H1 (cell line): Measurements from ENCODE around the gene CELF2. TPM values are rescaled to one million over a fixed set of nuclear protein-coding genes. Genes with fewer than 3 reads are reported as not detected.

Source experiments
- CEBPB ChIP-seq: IDR thresholded peaks from 2 replicates; pipeline ENCODE4 v1.6.1; 2012; ENCODE audit warnings: low read depth, low read length
- CREB1 ChIP-seq: IDR thresholded peaks from 2 replicates; pipeline ENCODE4 v1.6.1; 2012; ENCODE audit warnings: inconsistent platforms
- EGR1 ChIP-seq: IDR thresholded peaks from 2 replicates; pipeline ENCODE4 v1.6.1; 2011; ENCODE audit warnings: low read depth, low read length, borderline replicate concordance
- HDAC6 ChIP-seq: IDR thresholded peaks from one replicate; pipeline ENCODE4 v1.7.1; 2012; ENCODE audit warnings: low read depth, mild to moderate bottlenecking, inconsistent platforms, low read length, moderate library complexity
- POLR2A ChIP-seq, 2 experiments: IDR thresholded peaks; 1 replicate in 1 of 2; 2 replicates in 1 of 2; pipeline ENCODE4 v1.6.1; 2011; ENCODE audit warnings: low read depth in 2 of 2, low read length in 2 of 2, mild to moderate bottlenecking in 2 of 2; ENCODE audit errors: control extremely low read depth in 1 of 2
- SP4 ChIP-seq: IDR thresholded peaks from 2 replicates; pipeline ENCODE4 v1.6.1; 2012; ENCODE audit warnings: low read length, inconsistent platforms
- TAF1 ChIP-seq: IDR thresholded peaks from 2 replicates; pipeline ENCODE4 v1.6.1; 2011; ENCODE audit warnings: mild to moderate bottlenecking, low read depth, low read length
- polyA plus RNA-seq, 7 experiments: library from polyadenylated mRNA; depleted of rRNA in 3 of 7; stranded (reverse) in 5 of 7; unstranded in 2 of 7; fragments of >200 nt in 5 of 7; fragments of 200-250 nt in 2 of 7; gene quantifications; 1 replicate in 5 of 7; 2 replicates in 1 of 7; 4 replicates in 1 of 7; pipeline versions ENCODE4 v1.2.1 to v1.2.3, GENCODE V29; 2011 to 2013; ENCODE audit warnings: missing spikeins in 2 of 7, mixed read lengths in 2 of 7
- total RNA-seq: library from RNA; stranded (reverse); fragmentation: NEBNext Ultra II Directional; extraction: Animal tissue kit (Norgen Biotek cat#: 25700); gene quantifications from 2 replicates; pipeline ENCODE4 v1.2.1, GENCODE V29; 2021
- TF ChIP-seq, protein P1 (sequence below): fragments of 300-600 bp; sonication (generic); IDR thresholded peaks from 2 replicates; pipeline ENCODE4 v1.7.1; 2012; ENCODE audit warnings: low read length, moderate library complexity, mild to moderate bottlenecking, inconsistent platforms; ENCODE audit not compliant: insufficient replicate concordance
- TF ChIP-seq, protein P2 (sequence below), 3 experiments: IDR thresholded peaks; 1 replicate in 2 of 3; 2 replicates in 1 of 3; pipeline versions ENCODE4 v1.5.1 to v1.6.1; 2011; ENCODE audit warnings: low read length in 3 of 3, mild to moderate bottlenecking in 3 of 3, inconsistent platforms in 2 of 3, low read depth in 1 of 3, moderate library complexity in 1 of 3; ENCODE audit not compliant: insufficient read depth in 1 of 3; ENCODE audit errors: control extremely low read depth in 1 of 3
- TF ChIP-seq, protein P3 (sequence below): IDR thresholded peaks from 2 replicates; pipeline ENCODE4 v1.6.1; 2012; ENCODE audit warnings: inconsistent platforms

CELF2 gene
- total and polyA plus RNA-seq, 2 of the 8 experiments (the other 6 are each of a cell fraction or from before 2014, with no cell fraction given) = 18.3 to 22.7 TPM

DNA sequence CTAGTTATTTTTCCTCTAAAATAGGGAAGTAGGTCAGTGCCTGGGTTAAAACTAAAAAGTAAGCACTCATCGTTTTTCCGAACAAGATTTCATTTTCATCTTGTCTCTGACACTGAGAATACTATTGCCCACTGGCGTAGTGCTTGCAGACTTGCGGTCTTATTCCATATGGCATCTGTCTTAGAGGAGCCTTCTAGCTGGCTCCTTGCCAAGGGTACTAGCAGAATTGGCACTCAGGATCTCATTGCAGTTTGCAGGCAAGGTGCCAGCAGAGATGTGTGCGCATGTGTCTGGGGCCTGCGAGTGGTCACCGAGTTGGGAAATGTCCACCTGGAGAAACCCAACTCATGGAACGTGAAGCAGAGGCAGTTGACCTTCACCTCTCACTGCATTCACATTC, 143.4 kb downstream of the CELF2 start (continued):
- TF ChIP-seq, protein P1, sequence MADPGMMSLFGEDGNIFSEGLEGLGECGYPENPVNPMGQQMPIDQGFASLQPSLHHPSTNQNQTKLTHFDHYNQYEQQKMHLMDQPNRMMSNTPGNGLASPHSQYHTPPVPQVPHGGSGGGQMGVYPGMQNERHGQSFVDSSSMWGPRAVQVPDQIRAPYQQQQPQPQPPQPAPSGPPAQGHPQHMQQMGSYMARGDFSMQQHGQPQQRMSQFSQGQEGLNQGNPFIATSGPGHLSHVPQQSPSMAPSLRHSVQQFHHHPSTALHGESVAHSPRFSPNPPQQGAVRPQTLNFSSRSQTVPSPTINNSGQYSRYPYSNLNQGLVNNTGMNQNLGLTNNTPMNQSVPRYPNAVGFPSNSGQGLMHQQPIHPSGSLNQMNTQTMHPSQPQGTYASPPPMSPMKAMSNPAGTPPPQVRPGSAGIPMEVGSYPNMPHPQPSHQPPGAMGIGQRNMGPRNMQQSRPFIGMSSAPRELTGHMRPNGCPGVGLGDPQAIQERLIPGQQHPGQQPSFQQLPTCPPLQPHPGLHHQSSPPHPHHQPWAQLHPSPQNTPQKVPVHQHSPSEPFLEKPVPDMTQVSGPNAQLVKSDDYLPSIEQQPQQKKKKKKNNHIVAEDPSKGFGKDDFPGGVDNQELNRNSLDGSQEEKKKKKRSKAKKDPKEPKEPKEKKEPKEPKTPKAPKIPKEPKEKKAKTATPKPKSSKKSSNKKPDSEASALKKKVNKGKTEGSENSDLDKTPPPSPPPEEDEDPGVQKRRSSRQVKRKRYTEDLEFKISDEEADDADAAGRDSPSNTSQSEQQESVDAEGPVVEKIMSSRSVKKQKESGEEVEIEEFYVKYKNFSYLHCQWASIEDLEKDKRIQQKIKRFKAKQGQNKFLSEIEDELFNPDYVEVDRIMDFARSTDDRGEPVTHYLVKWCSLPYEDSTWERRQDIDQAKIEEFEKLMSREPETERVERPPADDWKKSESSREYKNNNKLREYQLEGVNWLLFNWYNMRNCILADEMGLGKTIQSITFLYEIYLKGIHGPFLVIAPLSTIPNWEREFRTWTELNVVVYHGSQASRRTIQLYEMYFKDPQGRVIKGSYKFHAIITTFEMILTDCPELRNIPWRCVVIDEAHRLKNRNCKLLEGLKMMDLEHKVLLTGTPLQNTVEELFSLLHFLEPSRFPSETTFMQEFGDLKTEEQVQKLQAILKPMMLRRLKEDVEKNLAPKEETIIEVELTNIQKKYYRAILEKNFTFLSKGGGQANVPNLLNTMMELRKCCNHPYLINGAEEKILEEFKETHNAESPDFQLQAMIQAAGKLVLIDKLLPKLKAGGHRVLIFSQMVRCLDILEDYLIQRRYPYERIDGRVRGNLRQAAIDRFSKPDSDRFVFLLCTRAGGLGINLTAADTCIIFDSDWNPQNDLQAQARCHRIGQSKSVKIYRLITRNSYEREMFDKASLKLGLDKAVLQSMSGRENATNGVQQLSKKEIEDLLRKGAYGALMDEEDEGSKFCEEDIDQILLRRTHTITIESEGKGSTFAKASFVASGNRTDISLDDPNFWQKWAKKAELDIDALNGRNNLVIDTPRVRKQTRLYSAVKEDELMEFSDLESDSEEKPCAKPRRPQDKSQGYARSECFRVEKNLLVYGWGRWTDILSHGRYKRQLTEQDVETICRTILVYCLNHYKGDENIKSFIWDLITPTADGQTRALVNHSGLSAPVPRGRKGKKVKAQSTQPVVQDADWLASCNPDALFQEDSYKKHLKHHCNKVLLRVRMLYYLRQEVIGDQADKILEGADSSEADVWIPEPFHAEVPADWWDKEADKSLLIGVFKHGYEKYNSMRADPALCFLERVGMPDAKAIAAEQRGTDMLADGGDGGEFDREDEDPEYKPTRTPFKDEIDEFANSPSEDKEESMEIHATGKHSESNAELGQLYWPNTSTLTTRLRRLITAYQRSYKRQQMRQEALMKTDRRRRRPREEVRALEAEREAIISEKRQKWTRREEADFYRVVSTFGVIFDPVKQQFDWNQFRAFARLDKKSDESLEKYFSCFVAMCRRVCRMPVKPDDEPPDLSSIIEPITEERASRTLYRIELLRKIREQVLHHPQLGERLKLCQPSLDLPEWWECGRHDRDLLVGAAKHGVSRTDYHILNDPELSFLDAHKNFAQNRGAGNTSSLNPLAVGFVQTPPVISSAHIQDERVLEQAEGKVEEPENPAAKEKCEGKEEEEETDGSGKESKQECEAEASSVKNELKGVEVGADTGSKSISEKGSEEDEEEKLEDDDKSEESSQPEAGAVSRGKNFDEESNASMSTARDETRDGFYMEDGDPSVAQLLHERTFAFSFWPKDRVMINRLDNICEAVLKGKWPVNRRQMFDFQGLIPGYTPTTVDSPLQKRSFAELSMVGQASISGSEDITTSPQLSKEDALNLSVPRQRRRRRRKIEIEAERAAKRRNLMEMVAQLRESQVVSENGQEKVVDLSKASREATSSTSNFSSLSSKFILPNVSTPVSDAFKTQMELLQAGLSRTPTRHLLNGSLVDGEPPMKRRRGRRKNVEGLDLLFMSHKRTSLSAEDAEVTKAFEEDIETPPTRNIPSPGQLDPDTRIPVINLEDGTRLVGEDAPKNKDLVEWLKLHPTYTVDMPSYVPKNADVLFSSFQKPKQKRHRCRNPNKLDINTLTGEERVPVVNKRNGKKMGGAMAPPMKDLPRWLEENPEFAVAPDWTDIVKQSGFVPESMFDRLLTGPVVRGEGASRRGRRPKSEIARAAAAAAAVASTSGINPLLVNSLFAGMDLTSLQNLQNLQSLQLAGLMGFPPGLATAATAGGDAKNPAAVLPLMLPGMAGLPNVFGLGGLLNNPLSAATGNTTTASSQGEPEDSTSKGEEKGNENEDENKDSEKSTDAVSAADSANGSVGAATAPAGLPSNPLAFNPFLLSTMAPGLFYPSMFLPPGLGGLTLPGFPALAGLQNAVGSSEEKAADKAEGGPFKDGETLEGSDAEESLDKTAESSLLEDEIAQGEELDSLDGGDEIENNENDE = no peak
- TF ChIP-seq TAF1 (no peak), SP4 (no peak), EGR1 (no peak), POLR2A (IDR thresholded peaks at IDR 0.05; ENCODE audit: control extremely low read depth in 1 of 2, low read depth in 2 of 2, low read length in 2 of 2) (no peak), CREB1 (no peak), CEBPB (no peak), HDAC6 (no peak)
- TF ChIP-seq, protein P2, sequence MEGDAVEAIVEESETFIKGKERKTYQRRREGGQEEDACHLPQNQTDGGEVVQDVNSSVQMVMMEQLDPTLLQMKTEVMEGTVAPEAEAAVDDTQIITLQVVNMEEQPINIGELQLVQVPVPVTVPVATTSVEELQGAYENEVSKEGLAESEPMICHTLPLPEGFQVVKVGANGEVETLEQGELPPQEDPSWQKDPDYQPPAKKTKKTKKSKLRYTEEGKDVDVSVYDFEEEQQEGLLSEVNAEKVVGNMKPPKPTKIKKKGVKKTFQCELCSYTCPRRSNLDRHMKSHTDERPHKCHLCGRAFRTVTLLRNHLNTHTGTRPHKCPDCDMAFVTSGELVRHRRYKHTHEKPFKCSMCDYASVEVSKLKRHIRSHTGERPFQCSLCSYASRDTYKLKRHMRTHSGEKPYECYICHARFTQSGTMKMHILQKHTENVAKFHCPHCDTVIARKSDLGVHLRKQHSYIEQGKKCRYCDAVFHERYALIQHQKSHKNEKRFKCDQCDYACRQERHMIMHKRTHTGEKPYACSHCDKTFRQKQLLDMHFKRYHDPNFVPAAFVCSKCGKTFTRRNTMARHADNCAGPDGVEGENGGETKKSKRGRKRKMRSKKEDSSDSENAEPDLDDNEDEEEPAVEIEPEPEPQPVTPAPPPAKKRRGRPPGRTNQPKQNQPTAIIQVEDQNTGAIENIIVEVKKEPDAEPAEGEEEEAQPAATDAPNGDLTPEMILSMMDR (IDR thresholded peaks at IDR 0.05; ENCODE audit: control extremely low read depth in 1 of 3, insufficient read depth in 1 of 3, low read depth in 1 of 3, low read length in 3 of 3) = no peak
- TF ChIP-seq, protein P3, sequence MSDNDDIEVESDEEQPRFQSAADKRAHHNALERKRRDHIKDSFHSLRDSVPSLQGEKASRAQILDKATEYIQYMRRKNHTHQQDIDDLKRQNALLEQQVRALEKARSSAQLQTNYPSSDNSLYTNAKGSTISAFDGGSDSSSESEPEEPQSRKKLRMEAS = no peak
